ENCODE results near the gene TRAK1.

TRAK1 gene

DNA sequence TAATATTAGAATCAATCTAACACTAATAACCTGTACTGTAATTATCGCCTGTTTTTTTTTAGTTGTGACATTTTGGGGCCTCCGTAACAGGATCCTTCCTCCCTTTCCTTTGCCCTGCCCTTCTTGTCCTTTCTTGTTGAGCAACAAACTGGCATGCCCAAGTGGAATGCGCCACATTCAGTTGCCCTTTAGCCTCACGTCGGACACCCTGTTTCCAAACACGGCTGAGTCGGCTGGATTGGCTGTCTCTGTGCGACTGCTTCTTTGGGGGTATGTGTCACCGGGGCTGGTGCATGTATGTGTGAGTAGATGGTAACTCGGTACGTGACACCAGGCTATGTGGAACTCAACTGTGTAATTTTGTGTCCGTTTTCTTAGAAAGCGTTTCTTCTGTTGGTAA lies 24.1 kb downstream of the TRAK1 start:
- Histone ChIP-seq H3K9ac (ENCODE audit: low read length) (no peak overlapping the region), H3K27ac (ENCODE audit: low read length) (no peak overlapping the region), H3K27me3 (replicated peaks; ENCODE audit: insufficient read depth, low read length) (no peaks in the 10 kb centered on the region), H3K9me2 (replicated peaks; ENCODE audit: insufficient read depth, low read length) (no peaks in the 10 kb centered on the region), H3F3A (ENCODE audit: insufficient read depth, low read length) (no peaks in the 10 kb centered on the region), H3K4me1 (ENCODE audit: low read length) (peaks cover 5% of the 10 kb centered on the region; the same call in 1 of the 2 replicates), H3K36me3 (replicated peaks; ENCODE audit: insufficient read depth, low read length) (no peaks in the 10 kb centered on the region), H4K20me1 (ENCODE audit: insufficient read depth, low read length) (no peaks in the 10 kb centered on the region), H3K4me2 (ENCODE audit: low read depth, low read length) (no peak overlapping the region), H3K9me3 (replicated peaks; ENCODE audit: insufficient read depth, low read length) (no peaks in the 10 kb centered on the region), H2AFZ (ENCODE audit: low read length) (no peak overlapping the region), H3K79me2 (ENCODE audit: low read length) (peaks cover 17% of the 10 kb centered on the region), H3K4me3 (ENCODE audit: low read length) (no peak overlapping the region)
- DNase-seq: no peak
- TF ChIP-seq EZH2phosphoT487 (IDR thresholded peaks at IDR 0.05; ENCODE audit: low read length) (no peak), EZH2 (optimal IDR thresholded peaks at IDR 0.05; ENCODE audit: low read depth, low read length) (no peak)
- TF ChIP-seq, protein P1, sequence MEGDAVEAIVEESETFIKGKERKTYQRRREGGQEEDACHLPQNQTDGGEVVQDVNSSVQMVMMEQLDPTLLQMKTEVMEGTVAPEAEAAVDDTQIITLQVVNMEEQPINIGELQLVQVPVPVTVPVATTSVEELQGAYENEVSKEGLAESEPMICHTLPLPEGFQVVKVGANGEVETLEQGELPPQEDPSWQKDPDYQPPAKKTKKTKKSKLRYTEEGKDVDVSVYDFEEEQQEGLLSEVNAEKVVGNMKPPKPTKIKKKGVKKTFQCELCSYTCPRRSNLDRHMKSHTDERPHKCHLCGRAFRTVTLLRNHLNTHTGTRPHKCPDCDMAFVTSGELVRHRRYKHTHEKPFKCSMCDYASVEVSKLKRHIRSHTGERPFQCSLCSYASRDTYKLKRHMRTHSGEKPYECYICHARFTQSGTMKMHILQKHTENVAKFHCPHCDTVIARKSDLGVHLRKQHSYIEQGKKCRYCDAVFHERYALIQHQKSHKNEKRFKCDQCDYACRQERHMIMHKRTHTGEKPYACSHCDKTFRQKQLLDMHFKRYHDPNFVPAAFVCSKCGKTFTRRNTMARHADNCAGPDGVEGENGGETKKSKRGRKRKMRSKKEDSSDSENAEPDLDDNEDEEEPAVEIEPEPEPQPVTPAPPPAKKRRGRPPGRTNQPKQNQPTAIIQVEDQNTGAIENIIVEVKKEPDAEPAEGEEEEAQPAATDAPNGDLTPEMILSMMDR (IDR thresholded peaks at IDR 0.05; ENCODE audit: low read length): no peak

GRCh38 chr3:42115946-42116345 lies 24.8 kb downstream of the TRAK1 start:
- Histone ChIP-seq H3K4me2 (ENCODE audit: low read depth, low read length) (no peak overlapping the region), H2AFZ (ENCODE audit: low read length) (no peak overlapping the region), H3K27ac (ENCODE audit: low read length) (no peak overlapping the region), H3K27me3 (replicated peaks; ENCODE audit: insufficient read depth, low read length) (no peaks in the 10 kb centered on the region), H3K9ac (ENCODE audit: low read length) (no peak overlapping the region), H3K9me3 (replicated peaks; ENCODE audit: insufficient read depth, low read length) (no peaks in the 10 kb centered on the region), H3K79me2 (ENCODE audit: low read length) (peaks cover 20% of the 10 kb centered on the region), H3K4me3 (ENCODE audit: low read length) (no peak overlapping the region), H3K9me2 (replicated peaks; ENCODE audit: insufficient read depth, low read length) (no peaks in the 10 kb centered on the region), H3K4me1 (ENCODE audit: low read length) (peaks cover 8% of the 10 kb centered on the region; the same call in 1 of the 2 replicates), H3K36me3 (replicated peaks; ENCODE audit: insufficient read depth, low read length) (no peaks in the 10 kb centered on the region), H3F3A (ENCODE audit: insufficient read depth, low read length) (no peaks in the 10 kb centered on the region), H4K20me1 (ENCODE audit: insufficient read depth, low read length) (no peaks in the 10 kb centered on the region)
- DNase-seq: no peak
- TF ChIP-seq EZH2phosphoT487 (IDR thresholded peaks at IDR 0.05; ENCODE audit: low read length) (no peak), EZH2 (optimal IDR thresholded peaks at IDR 0.05; ENCODE audit: low read depth, low read length) (no peak)
- TF ChIP-seq, protein P1 (IDR thresholded peaks at IDR 0.05; ENCODE audit: low read length): no peak

DNA sequence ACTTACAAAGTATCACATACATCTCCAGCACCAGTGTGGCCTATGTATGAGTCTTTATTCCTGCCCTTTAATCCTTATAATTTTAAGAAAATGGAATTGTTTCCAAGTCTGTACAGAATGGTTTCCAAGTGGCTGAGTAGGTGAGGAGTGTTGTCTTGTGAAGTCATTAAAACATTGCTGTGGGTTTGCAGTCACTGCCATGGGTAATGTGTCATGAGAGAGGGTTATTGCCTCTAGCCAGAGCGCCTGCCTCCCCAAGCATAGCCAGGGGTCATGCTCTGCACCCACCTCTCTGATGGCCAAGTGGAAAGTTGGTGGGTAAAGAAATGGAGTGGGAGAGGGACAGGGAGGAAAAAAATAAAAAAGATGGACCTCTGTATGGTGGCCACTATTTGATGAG lies 25.3 kb downstream of the TRAK1 start:
- DNase-seq: no peak
- TF ChIP-seq EZH2 (optimal IDR thresholded peaks at IDR 0.05; ENCODE audit: low read depth, low read length): no peak
- TF ChIP-seq, protein P1 (IDR thresholded peaks at IDR 0.05; ENCODE audit: low read length): no peak
- TF ChIP-seq EZH2phosphoT487 (IDR thresholded peaks at IDR 0.05; ENCODE audit: low read length): no peak
- Histone ChIP-seq H3K9ac (ENCODE audit: low read length) (no peak overlapping the region), H3K4me2 (ENCODE audit: low read depth, low read length) (no peak overlapping the region), H3K9me2 (replicated peaks; ENCODE audit: insufficient read depth, low read length) (no peaks in the 10 kb centered on the region), H3K4me1 (ENCODE audit: low read length) (peaks cover 8% of the 10 kb centered on the region; the same call in 1 of the 2 replicates), H3K27me3 (replicated peaks; ENCODE audit: insufficient read depth, low read length) (no peaks in the 10 kb centered on the region), H3K27ac (ENCODE audit: low read length) (no peak overlapping the region), H3K9me3 (replicated peaks; ENCODE audit: insufficient read depth, low read length) (no peaks in the 10 kb centered on the region), H4K20me1 (ENCODE audit: insufficient read depth, low read length) (no peaks in the 10 kb centered on the region), H3F3A (ENCODE audit: insufficient read depth, low read length) (no peaks in the 10 kb centered on the region), H2AFZ (ENCODE audit: low read length) (no peak overlapping the region), H3K36me3 (replicated peaks; ENCODE audit: insufficient read depth, low read length) (no peaks in the 10 kb centered on the region), H3K4me3 (ENCODE audit: low read length) (no peak overlapping the region), H3K79me2 (ENCODE audit: low read length) (peaks cover 22% of the 10 kb centered on the region)

All from MM.1S (cell line).